ENCODE measurements around the gene EEF1A2.

The EEF1A2 gene

DNA sequence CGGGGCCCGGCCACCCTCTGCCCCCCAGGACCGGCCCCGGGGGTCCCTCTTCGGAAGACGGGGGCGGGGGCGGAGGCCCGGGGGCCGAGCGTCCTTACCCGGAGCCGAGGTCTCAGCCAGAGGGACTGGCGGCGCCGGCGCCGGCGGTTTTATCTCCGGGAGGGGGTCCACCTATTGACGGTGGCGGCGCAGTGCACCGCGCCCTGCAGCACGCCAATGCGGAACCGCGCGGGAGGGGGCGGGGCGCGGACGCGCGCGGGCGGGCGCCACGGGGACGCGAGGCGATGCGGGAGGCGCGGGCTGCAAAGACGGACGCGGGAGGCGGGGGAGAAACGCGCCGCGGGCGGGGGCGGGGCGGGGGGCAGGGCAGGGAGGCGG, at the start of gene EEF1A2:
EEF1A2 (minus strand) TSS at position 124 of the 378 bp plus-strand sequence. CDS start 1,320 bp downstream, outside the sequence.
- DNase-seq (ENCODE audit: low read depth): no peak

DNA sequence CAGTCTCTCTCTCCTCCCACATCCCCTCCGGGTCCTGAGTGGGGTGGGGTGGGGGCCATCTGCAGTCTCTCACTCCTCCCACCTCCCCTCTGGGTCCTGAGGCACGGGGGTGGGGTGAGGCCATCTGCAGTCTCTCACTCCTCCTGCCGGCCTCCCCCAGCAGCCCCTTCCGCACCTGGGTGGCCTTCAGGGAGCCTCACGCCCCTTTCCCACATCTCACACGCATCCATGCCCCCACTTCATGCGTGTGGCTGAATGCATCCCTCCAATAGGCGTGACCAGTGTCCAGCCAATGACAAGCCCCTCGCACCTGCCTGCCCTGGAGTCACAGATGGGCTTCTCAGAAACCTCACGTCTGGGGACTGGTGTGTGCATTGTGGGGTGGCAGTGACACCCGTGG, 49.7 kb upstream of the EEF1A2 start:
- no peak for DNase-seq (ENCODE audit: low read depth)

DNA sequence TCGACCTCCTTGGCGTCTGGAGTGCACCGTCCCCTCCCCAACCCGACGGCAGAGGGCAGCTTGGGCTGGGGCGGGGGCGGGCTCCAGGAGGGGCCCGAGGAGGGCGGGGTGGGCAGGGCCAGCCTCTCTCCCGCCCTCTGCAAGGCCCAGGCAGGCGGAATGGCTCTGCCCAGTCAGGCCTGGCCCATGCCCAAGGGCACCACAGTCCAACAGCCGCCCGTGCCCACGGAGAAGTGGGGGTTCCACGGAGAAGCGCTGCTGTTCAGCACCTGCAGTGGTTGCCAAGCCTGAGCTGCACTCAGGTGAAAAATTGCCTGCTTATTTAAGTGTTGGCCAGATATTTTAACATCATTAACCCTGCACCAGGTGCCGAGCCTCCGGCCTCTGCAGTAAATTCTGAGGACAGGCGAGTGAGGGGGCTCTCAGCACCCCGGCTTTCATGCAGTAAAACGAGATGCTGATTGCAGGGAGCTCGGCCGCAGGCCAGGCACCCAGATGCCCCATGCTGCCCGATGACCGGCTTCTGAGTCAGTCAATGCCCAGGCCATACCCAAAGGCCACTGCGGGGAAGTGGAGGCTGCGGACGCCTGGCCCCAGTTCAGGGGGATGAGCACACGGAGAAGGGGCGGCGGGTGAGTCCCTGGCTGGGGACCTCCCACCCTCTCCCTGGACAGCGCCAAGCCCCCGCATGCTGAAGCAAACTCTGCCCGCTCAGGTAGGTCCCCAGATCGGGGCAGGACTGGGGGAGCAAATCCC, 49.0 kb upstream of the EEF1A2 start, which contains the start of gene SRMS:
SRMS (minus strand) TSS at position 25 of the 756 bp plus-strand sequence. CDS start 286 bp downstream, outside the sequence.
- DNase-seq (ENCODE audit: low read depth): no peak

DNA sequence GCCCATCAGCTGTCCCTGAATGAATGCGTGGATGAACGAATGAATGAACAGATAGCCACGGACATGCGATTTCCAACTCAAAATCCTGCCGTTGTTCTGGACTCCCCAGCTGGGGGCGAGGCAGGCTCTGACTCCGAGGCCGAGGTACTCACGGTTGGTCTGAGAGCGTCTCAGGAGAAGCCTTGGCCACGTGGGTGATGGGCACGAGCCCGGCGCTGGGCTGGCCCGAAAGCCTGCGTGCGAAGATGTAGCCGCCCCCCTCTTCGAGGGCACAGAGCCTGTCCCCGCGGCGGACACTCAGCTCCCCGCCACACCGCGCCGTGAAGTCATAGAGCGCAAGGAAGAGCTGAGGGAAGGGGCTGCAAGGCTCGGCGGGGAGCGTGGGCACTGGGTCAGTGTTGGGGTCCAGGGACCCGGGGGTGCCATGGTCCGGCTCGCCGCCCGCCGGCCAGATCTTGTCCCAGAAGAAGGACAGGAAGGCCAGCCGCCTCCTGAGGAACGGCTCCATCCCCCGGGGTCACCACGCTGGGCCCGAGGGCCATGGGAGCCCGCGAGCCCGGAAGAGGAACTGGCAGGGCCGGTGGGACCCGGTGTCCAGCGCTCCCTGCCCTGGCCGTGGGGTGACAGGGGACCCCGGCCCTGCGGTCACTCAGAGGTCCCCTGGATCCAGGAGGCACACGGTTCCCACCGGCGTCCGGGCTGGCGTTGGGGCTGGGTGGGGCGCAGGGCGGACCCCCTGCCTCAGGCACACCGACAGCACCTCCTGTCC, 48.3 kb upstream of the EEF1A2 start:
- DNase-seq (ENCODE audit: low read depth): no peak

DNA sequence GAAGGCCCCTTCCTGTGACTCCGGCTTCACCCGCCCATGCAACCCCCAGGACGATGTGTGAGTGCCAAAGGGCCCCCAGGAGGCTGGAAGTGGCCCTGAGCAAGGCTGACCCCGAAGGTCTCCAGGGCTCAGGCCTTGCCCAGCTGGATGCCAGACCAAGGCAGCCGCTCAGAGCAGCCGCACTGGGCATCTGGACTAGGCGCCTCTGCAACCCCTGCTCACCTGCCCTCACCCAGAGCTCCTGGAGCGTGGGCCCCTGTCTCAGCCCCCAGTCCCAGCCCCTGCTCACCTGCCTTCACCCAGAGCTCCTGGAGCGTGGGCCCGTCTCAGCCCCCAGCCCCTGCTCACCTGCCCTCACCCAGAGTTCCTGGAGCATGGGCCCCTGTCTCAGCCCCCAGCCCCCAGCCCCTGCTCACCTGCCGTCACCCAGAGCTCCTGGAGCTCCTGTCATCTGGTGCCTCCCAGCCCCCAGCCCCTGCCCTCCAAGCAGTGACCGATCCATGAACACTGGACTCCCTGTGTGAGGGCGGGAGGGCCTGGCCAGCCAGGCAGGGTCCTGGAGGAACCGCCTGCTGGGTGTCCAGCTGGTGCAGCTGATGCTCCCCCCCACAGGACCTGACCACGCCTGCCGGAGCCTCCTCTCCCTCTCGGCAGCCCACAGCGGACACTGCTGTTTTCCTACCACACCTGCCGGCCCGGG, 47.5 kb upstream of the EEF1A2 start:
- no peak for DNase-seq (ENCODE audit: low read depth)

DNA sequence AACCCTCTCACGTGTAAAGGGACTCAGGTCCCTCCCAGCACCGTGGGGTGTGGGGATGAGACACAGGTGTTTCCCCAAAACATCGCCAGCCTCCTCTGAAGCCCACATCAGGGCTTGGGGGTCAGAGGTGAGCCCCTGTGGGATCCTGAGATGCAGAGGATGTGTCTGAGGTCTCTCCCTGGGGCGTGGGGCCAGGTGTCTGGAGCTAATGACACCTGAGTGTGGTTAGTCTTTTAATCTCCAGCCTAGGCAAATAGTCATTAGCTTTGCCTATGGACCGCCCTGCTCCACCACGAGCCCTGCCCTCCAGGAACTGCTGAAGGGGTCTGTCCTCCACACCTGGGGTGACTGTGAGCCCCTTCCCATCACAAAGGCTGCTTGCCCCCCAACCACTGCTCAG, 46.9 kb upstream of the EEF1A2 start:
- no peak for DNase-seq (ENCODE audit: low read depth)

DNA sequence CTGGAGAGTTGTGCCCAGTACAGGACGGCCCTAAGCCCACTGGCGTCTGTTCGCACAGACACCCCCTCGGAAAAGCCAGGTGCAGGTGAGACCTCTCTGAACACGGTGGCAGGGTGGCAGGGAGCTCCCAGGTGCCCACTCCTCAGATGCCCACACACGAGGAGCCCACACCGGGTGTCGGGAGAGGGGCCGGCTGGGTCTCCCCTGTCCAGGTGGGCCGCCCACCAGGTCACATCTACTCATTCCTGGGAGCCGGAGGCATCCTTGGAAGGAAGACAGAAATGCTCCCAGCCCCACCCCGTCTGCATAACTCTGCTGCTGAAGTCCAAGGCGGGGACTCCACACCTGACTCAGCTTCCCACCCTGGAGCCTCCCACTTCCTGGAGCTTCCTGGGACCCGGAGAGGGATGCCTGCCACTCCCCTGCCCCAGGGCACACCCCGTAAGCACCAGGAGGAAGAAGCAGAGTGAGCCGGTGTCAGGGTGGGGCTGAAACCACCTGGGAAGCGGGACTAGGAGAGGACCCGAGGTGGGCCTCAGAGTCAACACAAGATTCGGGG, 46.2 kb upstream of the EEF1A2 start:
- DNase-seq (ENCODE audit: low read depth): no peak

DNA sequence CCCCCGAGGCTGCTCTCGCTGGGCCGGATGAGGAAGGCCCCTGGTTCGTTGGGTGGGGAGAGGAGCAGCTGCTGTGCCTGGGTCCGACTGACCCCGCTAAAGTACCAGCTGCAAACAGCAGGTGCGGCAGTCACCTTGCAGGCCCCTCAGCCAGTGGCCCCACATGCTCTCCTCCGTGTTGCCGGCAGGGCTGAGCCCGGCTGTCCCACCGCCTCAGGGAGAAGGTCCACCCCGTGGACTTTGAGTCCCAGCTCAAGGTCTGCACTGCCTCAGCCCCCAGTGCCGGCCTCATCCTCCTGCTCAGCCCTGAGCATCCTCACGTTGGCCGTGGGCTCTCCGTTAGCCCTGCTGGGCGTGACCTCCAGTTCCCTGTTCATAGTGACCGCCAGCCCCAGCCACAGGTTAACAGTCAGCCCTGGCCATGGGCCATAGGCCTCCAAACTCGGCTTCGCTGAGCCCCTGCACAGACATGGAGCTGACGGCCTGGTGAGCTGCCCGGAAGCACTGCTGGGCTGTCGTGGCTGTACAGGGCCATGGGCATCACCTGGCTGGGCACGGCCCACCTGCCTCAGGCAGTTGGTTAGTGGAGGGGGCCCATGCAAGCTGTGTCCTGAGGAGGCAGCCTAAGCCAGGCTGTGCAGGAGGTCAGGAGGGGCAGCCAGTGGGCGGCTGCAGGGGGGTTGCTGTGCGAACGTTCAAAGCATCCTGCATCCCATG, 45.5 kb upstream of the EEF1A2 start:
- no peak for DNase-seq (ENCODE audit: low read depth)

DNA sequence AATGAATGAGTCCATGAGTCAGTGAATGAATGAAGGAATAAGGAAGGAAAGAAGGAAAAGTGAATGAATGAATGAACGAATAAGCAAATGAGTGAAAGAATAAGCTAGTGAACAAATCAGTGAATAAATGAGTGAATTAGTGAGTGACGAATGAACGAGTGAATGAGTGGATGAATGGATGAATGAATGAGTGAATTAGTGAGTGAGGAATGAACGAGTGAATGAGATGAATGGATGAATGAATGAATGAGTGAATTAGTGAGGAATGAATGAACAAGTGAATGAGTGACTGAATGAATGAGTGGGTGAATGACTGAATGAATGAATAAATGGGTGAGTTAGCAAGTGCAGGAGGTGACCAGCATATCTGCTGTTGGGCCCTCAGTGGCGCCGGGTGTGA, 44.9 kb upstream of the EEF1A2 start:
- no peak for DNase-seq (ENCODE audit: low read depth)

DNA sequence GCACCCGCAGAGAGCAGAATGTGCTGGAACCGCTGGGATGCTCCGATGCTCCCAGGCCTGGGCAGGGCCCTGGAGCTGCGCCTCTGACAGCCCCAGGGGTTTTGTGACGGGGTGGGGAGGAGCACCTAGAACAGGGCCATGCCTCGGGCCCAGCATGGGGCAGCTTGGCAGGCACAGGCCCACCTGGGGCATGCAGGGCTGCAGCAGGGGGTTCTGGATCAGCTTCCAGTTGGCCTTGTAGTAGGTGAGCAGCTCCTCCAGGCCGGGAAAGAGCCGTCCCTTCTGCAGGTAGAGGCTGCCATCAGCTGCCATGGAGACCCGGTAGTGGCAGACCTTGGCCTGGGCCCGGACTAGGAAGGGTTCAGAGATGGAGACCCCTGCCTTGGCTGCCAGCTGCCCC, 44.2 kb upstream of the EEF1A2 start:
- no peak for DNase-seq (ENCODE audit: low read depth)

DNA sequence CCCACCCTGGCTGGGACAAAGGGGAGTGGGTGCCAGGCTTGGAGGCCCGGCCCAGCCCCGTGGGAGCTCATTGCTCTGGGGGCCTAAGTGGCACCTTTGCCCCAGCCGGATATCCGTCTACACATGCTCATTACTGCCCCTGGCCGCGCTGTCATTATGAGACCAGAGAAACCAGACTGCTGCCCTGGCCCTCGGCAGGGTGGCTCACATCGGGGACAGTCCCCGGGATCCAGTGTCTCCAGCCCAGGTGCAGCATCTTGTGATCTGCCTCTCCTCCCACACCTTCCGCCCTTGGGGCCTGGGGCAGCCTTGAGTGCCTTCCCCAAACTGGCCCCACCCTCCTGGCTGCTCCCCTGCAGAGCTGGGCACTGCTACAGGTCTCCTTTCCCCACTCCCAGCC, 43.8 kb upstream of the EEF1A2 start:
- DNase-seq (ENCODE audit: low read depth): no peak

DNA sequence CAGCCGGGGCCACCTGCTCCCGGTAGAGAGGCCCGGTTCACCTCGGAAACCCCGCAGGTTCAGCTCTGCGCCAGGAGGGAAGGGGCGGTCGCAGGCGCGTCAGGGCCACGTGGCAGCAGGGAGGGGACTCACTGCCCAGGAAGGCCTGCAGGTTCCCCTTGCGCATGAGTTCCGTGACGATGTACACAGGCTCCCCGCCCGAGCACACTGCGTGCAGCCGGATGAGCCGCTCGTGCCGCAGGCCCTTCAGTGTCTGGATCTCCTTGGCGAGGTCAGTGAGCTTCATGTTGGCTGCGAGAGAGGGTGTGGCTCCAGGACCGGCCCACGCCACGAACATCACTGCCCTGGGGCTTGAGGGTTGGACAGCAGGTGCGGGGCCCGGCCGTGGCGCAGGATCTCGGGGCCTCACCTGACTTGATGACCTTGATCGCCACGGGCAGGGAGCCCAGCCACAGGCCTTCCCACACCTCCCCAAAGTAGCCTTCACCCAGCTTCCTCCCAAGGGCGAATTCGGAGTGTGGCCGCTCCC, 43.2 kb upstream of the EEF1A2 start:
- DNase-seq (ENCODE audit: low read depth): no peak

DNA sequence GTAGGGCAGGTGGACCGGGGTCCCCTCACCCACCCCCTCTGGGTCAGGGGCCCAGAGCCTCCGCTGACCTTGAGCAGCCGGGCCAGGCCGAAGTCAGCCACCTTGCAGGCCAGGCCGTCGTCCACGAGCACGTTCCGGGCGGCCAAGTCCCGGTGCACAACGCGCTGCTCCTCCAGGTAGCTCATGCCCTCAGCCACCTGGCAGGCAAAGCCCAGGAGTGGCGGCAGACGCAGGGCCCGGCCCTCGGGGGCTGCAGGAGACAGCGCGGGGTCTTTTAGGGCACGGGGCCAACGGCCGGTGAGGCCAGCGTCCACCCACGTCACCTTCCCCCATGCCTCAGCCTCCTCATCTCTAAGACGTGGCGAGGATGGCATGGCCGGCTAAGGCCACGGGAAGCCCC, 42.5 kb upstream of the EEF1A2 start:
- no peak for DNase-seq (ENCODE audit: low read depth)

DNA sequence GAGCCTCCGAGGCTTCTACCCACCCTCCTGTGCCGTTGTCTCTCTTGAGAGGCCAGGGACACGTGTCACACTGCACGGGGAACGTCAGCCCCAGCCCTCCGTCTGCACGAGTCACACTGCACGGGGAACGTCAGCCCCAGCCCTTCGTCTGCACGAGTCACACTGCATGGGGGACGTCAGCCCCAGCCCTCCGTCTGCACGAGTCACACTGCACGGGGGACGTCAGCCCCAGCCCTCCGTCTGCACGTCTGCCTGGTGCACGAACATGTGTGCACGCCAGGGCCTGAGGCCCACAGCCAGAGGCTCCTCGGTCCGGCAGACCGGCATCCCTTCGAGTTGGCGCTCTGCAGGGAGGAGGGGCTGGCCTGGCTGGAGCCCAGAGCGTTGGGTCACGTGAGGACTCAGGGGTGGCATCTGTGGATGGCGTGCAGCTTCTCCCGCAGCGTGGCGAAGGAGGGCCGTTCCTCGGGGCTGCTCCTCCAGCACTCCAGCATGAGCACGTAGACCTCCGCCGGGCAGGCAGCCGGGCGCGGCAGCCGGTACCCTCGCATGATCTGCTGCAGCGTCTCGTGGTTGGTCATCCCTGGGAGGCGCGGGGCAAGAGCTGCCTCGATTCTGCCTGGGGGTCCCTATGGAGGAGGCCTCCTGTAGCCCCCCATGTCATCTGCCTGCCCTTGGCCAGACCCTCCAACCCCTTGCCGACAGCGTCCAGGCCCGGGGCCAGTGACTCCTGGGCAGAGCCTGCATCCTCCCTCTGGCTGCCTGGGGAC, 41.7 kb upstream of the EEF1A2 start:
- DNase-seq (ENCODE audit: low read depth): no peak

DNA sequence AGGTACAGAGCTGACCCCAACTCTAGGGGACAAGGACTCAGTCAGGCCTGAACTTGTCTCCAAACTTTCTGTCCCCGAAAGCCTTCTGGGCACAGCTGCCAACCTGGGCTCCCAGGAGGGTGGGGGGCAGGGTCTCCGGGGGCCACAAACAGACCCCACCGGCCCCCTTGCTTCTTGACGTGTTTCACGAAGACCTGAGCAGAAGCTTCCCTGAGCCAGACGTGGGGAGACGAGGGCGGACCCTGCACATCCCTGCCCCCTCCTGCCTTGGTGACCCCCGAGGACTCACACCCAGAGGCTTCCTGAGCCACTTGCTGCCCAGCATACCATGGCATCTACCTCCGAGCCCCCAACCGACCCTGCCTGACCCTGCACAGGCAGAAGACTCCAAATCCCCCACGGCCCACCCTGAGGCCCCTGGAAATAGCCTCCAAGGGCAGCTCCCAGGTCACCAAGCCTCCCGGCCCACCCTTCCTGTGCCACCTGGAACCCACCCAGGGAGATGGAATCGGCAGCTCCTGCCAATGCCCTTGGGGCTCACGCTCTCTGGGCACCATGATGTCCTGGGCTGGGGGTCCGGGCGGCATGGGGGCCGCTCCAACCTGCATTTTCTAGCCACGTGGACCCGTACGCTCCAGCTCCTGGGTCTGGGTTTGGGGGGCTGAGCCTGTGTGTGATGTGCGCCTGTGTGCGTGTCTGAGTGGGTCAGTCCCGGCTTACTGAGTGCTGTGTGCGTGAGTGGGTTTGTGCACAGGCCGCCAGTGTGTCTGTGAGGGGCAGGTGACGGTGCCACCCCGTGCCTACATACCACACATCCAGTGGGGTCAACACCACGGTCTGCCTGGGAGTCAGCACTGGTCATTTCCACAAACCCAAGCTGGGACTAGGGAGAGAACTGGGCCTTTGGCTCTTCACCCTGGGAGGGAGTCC, 40.8 kb upstream of the EEF1A2 start:
- no peak for DNase-seq (ENCODE audit: low read depth)

DNA sequence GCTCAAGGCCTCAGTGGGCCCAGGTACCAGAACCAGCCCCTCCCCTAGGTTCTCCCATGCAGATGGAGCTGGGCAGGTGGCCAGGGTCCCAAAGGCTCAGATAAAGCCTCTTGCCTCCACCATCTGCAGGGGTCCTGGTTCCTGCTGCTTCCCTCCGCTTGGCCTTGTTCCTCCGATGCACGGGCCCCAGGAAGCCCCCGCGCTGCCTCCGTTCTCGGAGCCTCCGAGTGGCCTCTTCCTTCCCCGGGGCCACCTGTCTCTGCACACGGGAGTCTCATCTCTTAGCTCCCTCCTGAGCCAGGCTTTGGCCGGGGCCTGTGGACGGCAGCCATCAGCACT, 40.2 kb upstream of the EEF1A2 start:
- DNase-seq (ENCODE audit: low read depth): no peak

DNA sequence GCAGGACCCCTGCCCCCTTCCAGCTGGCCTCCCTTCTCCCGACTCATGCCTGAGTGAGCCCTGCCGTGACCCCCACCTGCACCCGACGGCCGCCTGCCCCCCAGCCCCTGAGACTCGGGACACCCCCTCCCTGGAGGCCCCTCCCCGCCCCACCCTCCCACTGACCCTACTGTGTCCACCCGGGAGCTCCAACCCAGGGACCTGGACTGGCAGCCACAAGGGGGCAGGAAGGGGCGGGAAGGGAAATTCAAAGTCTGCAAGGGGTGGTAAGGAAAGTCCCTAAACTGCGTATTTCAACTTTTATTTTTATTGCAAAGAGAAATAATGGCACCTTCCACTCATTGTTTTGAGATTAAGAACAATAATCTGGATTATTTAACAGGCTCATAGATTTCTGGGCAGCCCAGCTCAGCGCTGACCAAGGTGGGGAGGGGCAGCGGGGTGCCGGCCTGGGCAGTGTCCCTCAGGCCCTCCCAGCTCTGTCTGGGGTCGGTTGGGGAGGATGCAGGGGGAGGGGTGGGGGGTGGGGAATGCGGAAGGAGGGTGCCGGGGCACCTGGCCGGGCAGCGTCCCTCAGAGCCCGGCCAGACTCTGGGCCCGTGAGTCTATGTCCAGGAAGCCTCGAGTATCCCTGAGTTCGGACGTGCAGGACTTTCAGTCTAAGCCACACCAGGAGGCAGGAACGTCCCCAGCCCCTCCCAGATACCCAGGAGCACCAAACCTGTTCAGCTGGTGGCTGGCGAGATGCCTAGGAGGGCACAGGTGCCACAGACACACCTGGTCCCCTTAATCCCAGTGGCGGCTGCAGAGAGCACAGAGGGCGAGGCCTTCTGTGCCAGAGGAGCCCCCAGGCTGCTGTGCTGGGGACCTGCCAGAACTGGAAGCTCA, 39.6 kb upstream of the EEF1A2 start:
- peak; percentile 38 for DNase-seq (ENCODE audit: low read depth)

DNA sequence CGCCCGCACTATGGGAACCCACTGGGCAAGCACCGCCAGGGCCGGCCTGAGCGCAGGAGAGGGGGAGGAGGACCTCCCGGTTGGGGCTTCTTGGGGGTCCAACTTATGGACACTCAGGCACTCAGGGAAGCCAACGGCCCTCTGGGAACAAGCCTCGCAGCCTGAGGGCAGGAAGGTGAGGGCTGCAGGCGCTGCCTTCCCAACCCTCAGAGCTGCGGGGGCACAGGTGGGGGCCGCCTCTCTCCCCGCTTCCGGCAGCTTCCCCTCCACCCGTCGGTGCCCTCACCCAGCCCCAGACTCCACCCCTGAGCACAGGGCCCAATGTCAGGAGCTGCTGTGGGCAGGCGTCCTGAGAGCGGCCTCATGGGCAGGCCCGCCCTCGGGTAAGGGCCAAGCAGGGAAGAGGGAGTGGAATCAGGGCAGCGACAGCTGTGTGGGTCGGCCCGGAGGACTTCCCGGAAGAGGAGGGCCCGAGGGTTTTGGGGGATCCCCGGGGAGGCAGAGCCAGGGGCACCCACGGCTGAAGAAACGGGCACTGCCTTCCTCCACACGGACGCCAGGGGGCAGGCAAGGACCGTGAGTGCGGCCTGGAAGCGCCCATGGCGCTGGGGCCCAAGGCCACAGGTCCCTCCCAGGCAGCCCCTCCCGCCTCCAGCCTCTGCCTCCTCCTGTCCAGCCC, 38.8 kb upstream of the EEF1A2 start:
- peak; percentile 79 for DNase-seq (ENCODE audit: low read depth)
